Central memory CD4-positive, alpha-beta T cell (primary cell): Measurements from ENCODE around the gene CALCOCO1.

ENCODE experiments used
- DNase-seq: peaks from one replicate; pipeline ENCODE4 v3.0.0; 2022

Gene CALCOCO1

GRCh38 chr12:53659571-53659981, 67.7 kb downstream of the CALCOCO1 start:
- no peak for DNase-seq

GRCh38 chr12:53659011-53659551, 68.2 kb downstream of the CALCOCO1 start:
- DNase-seq, result no peak
